HT1080 (cell line): ENCODE results near the gene IGFBP4. TPM values are rescaled to one million over a fixed set of nuclear protein-coding genes. Genes with fewer than 3 reads are reported as not detected.
A peak's percentile ranks its signal among the peaks of the same experiment; 100 is the strongest.

Experiments
- DNase-seq: peaks from one replicate; pipeline ENCODE4 v3.0.0-alpha.2; 2015; ENCODE audit warnings: low read depth
- total RNA-seq: library from RNA; depleted of rRNA; stranded (reverse); fragments of >200 nt; shearing (Covaris generic); gene quantifications from 2 replicates; pipeline ENCODE4 v1.2.3, GENCODE V29; 2014

IGFBP4 gene
- total RNA-seq, 1 experiment from 2014 or later: 0.14 TPM

- DNase-seq: no peak
These were observed 12.0 kb upstream of the IGFBP4 start for GRCh38 chr17:40431231-40431602.

- no peak for DNase-seq
These were observed 10.3 kb upstream of the IGFBP4 start for GRCh38 chr17:40432864-40433528.

- no peak for DNase-seq
These were observed 9.5 kb upstream of the IGFBP4 start for GRCh38 chr17:40433551-40434415.

- DNase-seq: no peak
These were observed 6.6 kb upstream of the IGFBP4 start for GRCh38 chr17:40436636-40437035.

- peak; percentile 56 for DNase-seq
These were observed 6.0 kb upstream of the IGFBP4 start for GRCh38 chr17:40437095-40437732.

- no peak for DNase-seq
These were observed 3.1 kb upstream of the IGFBP4 start for GRCh38 chr17:40440166-40440565.

GRCh38 chr17:40442392-40443195 is 656 bp upstream of the IGFBP4 start:
- DNase-seq: no peak

- DNase-seq: no peak
These were observed 994 bp downstream of the IGFBP4 start for GRCh38 chr17:40443988-40444899.

DNA sequence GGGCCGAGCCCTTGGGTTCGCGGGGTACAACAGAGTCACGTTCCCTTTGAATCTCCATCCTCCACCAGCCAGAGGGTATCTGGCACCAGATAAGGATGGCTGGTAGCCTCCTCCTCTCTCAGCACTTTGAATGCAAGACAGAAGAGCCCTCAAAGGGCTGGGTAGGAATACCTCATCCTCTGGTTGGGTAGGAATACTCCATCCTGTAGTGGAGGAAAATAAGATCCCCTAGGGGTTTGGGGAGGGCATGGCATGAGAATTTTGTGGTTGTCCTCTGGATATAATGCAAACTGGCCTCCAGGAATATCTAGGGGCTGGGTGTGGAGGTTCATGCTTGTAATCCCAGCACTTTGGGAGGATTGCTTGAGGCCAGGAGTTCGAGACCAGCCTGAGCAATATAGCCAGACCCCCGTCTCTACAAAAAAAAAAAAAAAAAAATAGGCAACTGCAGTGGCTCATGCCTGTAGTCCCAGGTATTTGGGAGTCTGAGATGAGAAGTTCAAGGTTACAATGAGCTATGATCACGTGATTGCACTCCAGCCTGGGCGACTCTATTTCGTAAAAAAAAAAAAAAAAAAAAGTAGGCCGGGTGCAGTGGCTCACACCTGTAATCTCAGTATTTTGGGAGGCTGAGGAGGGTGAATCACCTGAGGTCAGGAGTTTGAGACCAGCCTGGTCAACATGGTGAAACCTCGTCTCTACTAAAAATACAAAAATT is 2.7 kb downstream of the IGFBP4 start:
- no peak for DNase-seq

GRCh38 chr17:40447148-40447644 is 3.9 kb downstream of the IGFBP4 start:
- DNase-seq: no peak

DNA sequence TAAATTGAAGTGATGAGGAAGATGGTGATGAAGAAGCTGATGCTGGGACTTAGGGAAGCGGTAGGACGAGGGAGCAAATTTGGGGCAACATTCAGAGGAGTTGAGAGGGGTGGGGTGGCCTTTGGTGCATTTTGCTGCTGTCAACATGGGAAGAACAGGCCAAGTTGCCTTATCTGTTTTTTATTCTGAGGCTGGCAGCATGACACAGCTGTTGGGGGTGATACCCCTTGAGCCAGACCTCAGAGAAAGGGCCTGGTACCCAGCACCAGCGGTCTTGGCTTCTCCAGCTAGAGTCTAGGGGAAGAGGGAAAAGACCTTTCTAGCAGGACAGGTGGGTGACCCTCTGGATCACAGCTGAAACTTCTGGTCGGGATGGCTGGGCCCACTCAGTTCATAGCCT is 4.6 kb downstream of the IGFBP4 start:
- DNase-seq: no peak

GRCh38 chr17:40448213-40448638 is 5.0 kb downstream of the IGFBP4 start:
- DNase-seq: peak; percentile 26

DNA sequence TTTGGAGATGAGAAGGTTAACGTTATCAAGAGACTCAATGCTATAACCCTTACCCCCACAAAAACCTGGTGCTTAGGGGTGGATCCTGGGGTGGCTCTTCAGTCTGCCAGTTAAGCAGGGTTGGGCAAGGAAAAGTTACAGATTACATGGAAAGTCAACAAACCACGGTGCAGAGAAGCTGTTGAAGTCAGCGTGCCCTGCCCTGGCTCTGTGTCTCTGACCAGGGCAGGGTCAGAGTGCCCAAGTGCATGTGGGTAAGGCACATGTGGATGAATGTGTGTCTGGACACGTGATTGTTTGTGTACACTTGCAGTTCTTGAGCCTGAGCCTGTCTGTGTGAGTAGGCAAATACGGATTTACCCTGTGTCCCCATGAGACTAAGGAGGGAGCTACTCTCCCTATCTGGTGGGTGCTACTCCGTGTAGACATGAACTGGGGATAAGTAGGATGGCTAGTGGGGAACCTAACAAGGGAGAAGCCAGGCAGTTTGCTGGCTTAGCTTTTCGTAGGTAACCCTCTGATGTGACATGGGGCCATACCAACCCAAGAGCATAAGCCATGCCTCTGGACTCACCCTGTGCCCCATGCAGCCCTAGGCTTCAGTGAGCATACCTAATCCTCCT is 5.5 kb downstream of the IGFBP4 start:
- no peak for DNase-seq

- DNase-seq: peak; percentile 29
These were observed 6.9 kb downstream of the IGFBP4 start for GRCh38 chr17:40450175-40450574.

GRCh38 chr17:40451420-40451819 is 8.2 kb downstream of the IGFBP4 start:
- DNase-seq: no peak

GRCh38 chr17:40452216-40452787 is 9.1 kb downstream of the IGFBP4 start:
- peak; percentile 42 for DNase-seq

- DNase-seq: peak; percentile 71
These were observed 9.7 kb downstream of the IGFBP4 start for GRCh38 chr17:40452921-40453378.

DNA sequence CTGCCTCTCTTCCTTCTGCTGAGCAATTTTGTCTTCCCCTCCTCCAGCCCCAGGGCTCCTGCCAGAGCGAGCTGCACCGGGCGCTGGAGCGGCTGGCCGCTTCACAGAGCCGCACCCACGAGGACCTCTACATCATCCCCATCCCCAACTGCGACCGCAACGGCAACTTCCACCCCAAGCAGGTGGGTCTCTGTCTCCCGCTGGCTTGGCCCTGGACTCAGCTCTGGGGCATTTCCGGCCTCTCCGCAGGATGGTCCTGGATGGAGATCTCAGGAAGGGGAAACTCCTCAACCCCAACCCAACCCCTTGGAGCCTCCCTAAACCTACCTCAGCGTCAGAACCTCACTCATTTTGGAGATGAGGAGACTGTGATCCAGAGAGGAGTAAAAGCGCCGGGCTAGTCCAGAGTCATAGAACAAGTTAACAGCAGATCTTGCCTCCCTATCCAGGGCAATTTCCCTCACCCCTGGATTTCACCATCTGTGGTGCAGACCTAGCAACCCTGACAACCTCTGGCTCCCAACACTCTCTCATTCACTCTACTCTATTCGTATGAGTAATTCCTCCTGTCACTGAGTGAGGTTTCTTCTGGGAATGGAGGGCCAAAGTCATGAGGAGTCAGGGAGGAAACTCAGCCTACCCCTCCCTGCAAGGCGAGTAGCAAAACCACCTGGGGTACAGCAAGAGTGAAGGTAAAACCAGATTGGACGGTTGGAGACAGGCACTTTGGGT is 10.8 kb downstream of the IGFBP4 start:
- DNase-seq: peak; percentile 95
